ENCODE data around the gene GDA. TPM values are rescaled to one million over a fixed set of nuclear protein-coding genes. Genes with fewer than 3 reads are reported as not detected.

Gene GDA
- not detected in 2 replicates for total RNA-seq (2022)
- percentile 4 among the genes with signal in this experiment for Bru-seq, nascent RNA
- BruChase-seq, experiment 1, labeled RNA remaining after a 6-hour chase, result percentile 12 among the genes with signal in this experiment
- percentile 7 among the genes with signal in this experiment for BruChase-seq, experiment 2, labeled RNA remaining after a 2-hour chase
- long read RNA-seq, result 0 reads

GRCh38 chr9:72149231-72149975 is at the start of gene GDA:
Gene GDA, plus strand, starts transcription at chr9:72149440. Its CDS starts 120 bp downstream, at chr9:72149560.
- ChIA-PET POLR2A (no interaction called here), CTCF (interaction anchor here (0.6 kb wide), 1 partner anchor 1478 kb away, joined by 3 read pairs; no protein-coding TSS in a partner anchor)
- H3K27me3 Mint-ChIP-seq (ENCODE audit: insufficient read depth, unreplicated experiment), result no peaks in the 10 kb centered on the region
- H3K27ac Mint-ChIP-seq (ENCODE audit: low read depth, unreplicated experiment), result no peak within 1 kb of the TSS
- BruUV-seq (replicated peaks), result no TSS peak
- no peak for TF ChIP-seq CTCF (IDR thresholded peaks at IDR 0.05; ENCODE audit: unreplicated experiment)
- H3K9me3 Mint-ChIP-seq (ENCODE audit: unreplicated experiment), result no peaks in the 10 kb centered on the region
- no peaks in the 10 kb centered on the region for H3K36me3 Mint-ChIP-seq (ENCODE audit: insufficient read depth, unreplicated experiment)
- intact Hi-C loops (cut with micrococcal nuclease), result no loop called here
- peaks cover 10% of the 10 kb centered on the region for H3K4me1 Mint-ChIP-seq (ENCODE audit: insufficient read depth, unreplicated experiment)
- no peak within 1 kb of the TSS for H3K4me3 Mint-ChIP-seq (ENCODE audit: unreplicated experiment)
- peak; percentile 45 for DNase-seq (ENCODE audit: unreplicated experiment)

- TF ChIP-seq CTCF (IDR thresholded peaks at IDR 0.05; ENCODE audit: unreplicated experiment), result no peak
- ChIA-PET CTCF (no interaction called here), POLR2A (no interaction called here)
- H3K27ac Mint-ChIP-seq (ENCODE audit: low read depth, unreplicated experiment), result no peak overlapping the region
- BruUV-seq (replicated peaks), result no TSS peak
- H3K27me3 Mint-ChIP-seq (ENCODE audit: insufficient read depth, unreplicated experiment), result peaks cover 5% of the 10 kb centered on the region
- H3K9me3 Mint-ChIP-seq (ENCODE audit: unreplicated experiment), result peaks cover 11% of the 10 kb centered on the region
- H3K4me1 Mint-ChIP-seq (ENCODE audit: insufficient read depth, unreplicated experiment), result no peaks in the 10 kb centered on the region
- no peaks in the 10 kb centered on the region for H3K36me3 Mint-ChIP-seq (ENCODE audit: insufficient read depth, unreplicated experiment)
- intact Hi-C loops (cut with micrococcal nuclease), result no loop called here
- no peak for DNase-seq (ENCODE audit: unreplicated experiment)
- H3K4me3 Mint-ChIP-seq (ENCODE audit: unreplicated experiment), result no peak overlapping the region
Measured at GRCh38 chr9:72102520-72102919, 46.7 kb upstream of the GDA start.

- intact Hi-C loops (cut with micrococcal nuclease), result no loop called here
- H3K27me3 Mint-ChIP-seq (ENCODE audit: insufficient read depth, unreplicated experiment), result no peaks in the 10 kb centered on the region
- BruUV-seq (replicated peaks), result no TSS peak
- no peak for TF ChIP-seq CTCF (IDR thresholded peaks at IDR 0.05; ENCODE audit: unreplicated experiment)
- no peaks in the 10 kb centered on the region for H3K36me3 Mint-ChIP-seq (ENCODE audit: insufficient read depth, unreplicated experiment)
- no peak for DNase-seq (ENCODE audit: unreplicated experiment)
- no peak overlapping the region for H3K27ac Mint-ChIP-seq (ENCODE audit: low read depth, unreplicated experiment)
- POLR2A ChIA-PET, result no interaction called here
- H3K4me3 Mint-ChIP-seq (ENCODE audit: unreplicated experiment), result no peak overlapping the region
- CTCF ChIA-PET, result interaction anchor here (0.9 kb wide), 1 partner anchor 90 kb away, joined by 3 read pairs; no protein-coding TSS in a partner anchor
- no peaks in the 10 kb centered on the region for H3K9me3 Mint-ChIP-seq (ENCODE audit: unreplicated experiment)
- H3K4me1 Mint-ChIP-seq (ENCODE audit: insufficient read depth, unreplicated experiment), result no peaks in the 10 kb centered on the region
Measured at GRCh38 chr9:72113056-72113455, 36.2 kb upstream of the GDA start.

GRCh38 chr9:72119853-72120252 is 29.4 kb upstream of the GDA start:
- BruUV-seq (replicated peaks), result no TSS peak
- no peak for TF ChIP-seq CTCF (IDR thresholded peaks at IDR 0.05; ENCODE audit: unreplicated experiment)
- Mint-ChIP-seq H3K27ac (ENCODE audit: low read depth, unreplicated experiment) (no peak overlapping the region), H3K9me3 (ENCODE audit: unreplicated experiment) (no peaks in the 10 kb centered on the region), H3K36me3 (ENCODE audit: insufficient read depth, unreplicated experiment) (no peaks in the 10 kb centered on the region), H3K27me3 (ENCODE audit: insufficient read depth, unreplicated experiment) (no peaks in the 10 kb centered on the region), H3K4me3 (ENCODE audit: unreplicated experiment) (no peak overlapping the region), H3K4me1 (ENCODE audit: insufficient read depth, unreplicated experiment) (no peaks in the 10 kb centered on the region)
- intact Hi-C loops (cut with micrococcal nuclease), result no loop called here
- CTCF ChIA-PET, result interaction anchor here (0.6 to 1.0 kb wide), 3 partner anchors 152 to 842 kb away, joined by 3 to 4 read pairs (median 3); no protein-coding TSS in a partner anchor
- DNase-seq (ENCODE audit: unreplicated experiment), result no peak
- POLR2A ChIA-PET, result no interaction called here
